ENCODE results near the gene ZBTB8A.
"Not testable (repeated sequence)": the region's sequence is repeated elsewhere in the genome, so short reads cannot be mapped to it uniquely, and the experiment has no call there.

ZBTB8A gene

GRCh38 chr1:32622806-32623681, 83.8 kb downstream of the ZBTB8A start:
- peak; percentile 31 for DNase-seq

- DNase-seq: peak; percentile 67
These were observed 84.5 kb downstream of the ZBTB8A start for GRCh38 chr1:32623775-32624174.

- no peak for DNase-seq
These were observed 86.9 kb downstream of the ZBTB8A start for GRCh38 chr1:32626176-32626575.

GRCh38 chr1:32627596-32628162, 88.5 kb downstream of the ZBTB8A start:
- DNase-seq: peak; percentile 9

- DNase-seq: not testable (repeated sequence)
These were observed 90.9 kb downstream of the ZBTB8A start for GRCh38 chr1:32630173-32630572.

GRCh38 chr1:32632829-32633228, 93.6 kb downstream of the ZBTB8A start:
- no peak for DNase-seq

GRCh38 chr1:32635508-32636277, 96.5 kb downstream of the ZBTB8A start:
- DNase-seq: no peak

GRCh38 chr1:32636914-32637645, 97.9 kb downstream of the ZBTB8A start:
- DNase-seq: no peak

GRCh38 chr1:32639489-32640075, 100.4 kb downstream of the ZBTB8A start:
- no peak for DNase-seq

- DNase-seq: not testable (repeated sequence)
These were observed 103.1 kb downstream of the ZBTB8A start for GRCh38 chr1:32642292-32642827.

- DNase-seq: no peak
These were observed 105.2 kb downstream of the ZBTB8A start for GRCh38 chr1:32644426-32644825.

GRCh38 chr1:32647308-32648134, 108.3 kb downstream of the ZBTB8A start:
- no peak for DNase-seq

GRCh38 chr1:32650248-32650751, 111.1 kb downstream of the ZBTB8A start, which contains the start of gene ZBTB8OS:
Gene ZBTB8OS (minus strand): TSS chr1:32650550. CDS start chr1:32650529, 21 bp downstream.
- peak; percentile 91 for DNase-seq

GRCh38 chr1:32650752-32651460, 111.7 kb downstream of the ZBTB8A start, which contains the start of gene RBBP4:
Gene RBBP4 (plus strand): TSS chr1:32651208. CDS start chr1:32651307, 99 bp downstream.
- peak; percentile 99 for DNase-seq

- no peak for DNase-seq
These were observed 112.3 kb downstream of the ZBTB8A start for GRCh38 chr1:32651461-32652073.

- no peak for DNase-seq
These were observed 113.2 kb downstream of the ZBTB8A start for GRCh38 chr1:32652244-32652962.

All from activated CD4-positive, alpha-beta T cell treated with anti-CD3 and anti-CD28 coated beads for 48 hours (primary cell).